Measurements from ENCODE around the gene NUDT3. TPM values are rescaled to one million over a fixed set of nuclear protein-coding genes. Genes with fewer than 3 reads are reported as not detected.

The NUDT3 gene
- polyA plus RNA-seq, 3 donors, result 9.3 to 33.3 (median 10.9) TPM

DNA sequence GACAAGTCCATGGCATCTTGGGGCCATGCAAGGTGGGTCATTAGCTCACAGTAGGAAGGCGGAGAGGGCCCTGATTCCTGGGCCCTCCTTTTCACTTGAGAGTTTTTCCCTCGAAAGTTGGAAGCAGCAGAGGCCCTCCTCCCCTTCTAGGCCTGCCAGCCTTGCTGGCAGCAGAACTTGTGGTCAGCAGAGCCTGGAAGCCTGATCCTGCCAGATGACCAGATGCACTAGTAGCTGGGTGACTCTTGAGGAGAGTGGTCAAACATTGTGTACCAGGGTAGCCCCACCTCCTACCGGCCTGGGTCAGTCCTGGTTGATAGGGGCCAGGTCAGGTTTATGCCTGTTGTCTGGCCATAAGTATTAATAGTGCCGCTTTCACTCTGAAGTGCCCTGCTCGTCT lies 159.6 kb downstream of the NUDT3 start:
- Mint-ChIP-seq H3K4me1 (peaks cover 28% of the 10 kb centered on the region), H3K27me3 (ENCODE audit: low read depth in 3 of 3) (peaks cover 1 to 5% (median 2%) of the 10 kb centered on the region in 3 donors), H3K27ac (peak overlapping the region in 2 of 7 donors; percentile 26 to 57), H3K4me3 (no peak overlapping the region), H3K9me3 (peaks cover 0 to 3% (median 0%) of the 10 kb centered on the region in 7 donors), H3K36me3 (peaks cover 0 to 2% of the 10 kb centered on the region in 2 donors)
- Histone ChIP-seq H3K9me3 (replicated peaks in 1 of 2; ENCODE audit: control insufficient read depth in 1 of 2, insufficient read depth in 1 of 2, low read length in 2 of 2) (no peaks in the 10 kb centered on the region), H2AFZ (ENCODE audit: insufficient read depth, low read depth, low read length, poor library complexity, severe bottlenecking) (no peak overlapping the region), H3K9ac (ENCODE audit: insufficient read depth, low read length, poor library complexity, severe bottlenecking) (no peak overlapping the region), H3K4me2 (replicated peaks; ENCODE audit: extremely low read depth, low read length, poor library complexity, severe bottlenecking) (no peak overlapping the region), H3K27ac (ENCODE audit: low read depth in 1 of 2, low read length in 2 of 2) (no peak overlapping the region), H3K4me3 (replicated peaks in 1 of 3; ENCODE audit: low read depth in 2 of 3, low read length in 3 of 3) (no peak overlapping the region), H3K36me3 (replicated peaks in 1 of 2; ENCODE audit: control insufficient read depth in 1 of 2, insufficient read depth in 2 of 2, low read length in 2 of 2) (no peaks in the 10 kb centered on the region), H3K4me1 (ENCODE audit: control insufficient read depth in 1 of 2, insufficient read depth in 2 of 2, low read length in 2 of 2) (peaks cover 18 to 33% of the 10 kb centered on the region in 2 donors), H4K20me1 (ENCODE audit: insufficient read depth, low read length) (peaks cover 2% of the 10 kb centered on the region), H3K79me2 (ENCODE audit: insufficient read depth, low read length) (peaks cover 4% of the 10 kb centered on the region), H3K27me3 (ENCODE audit: control insufficient read depth in 2 of 2, insufficient read depth in 2 of 2, low read length in 2 of 2) (no peaks in the 10 kb centered on the region)
- no peak for DNase-seq
- WGBS (ENCODE audit: insufficient coverage), result 89% methylated on average over 4 of the region's 5 CpGs
- intact Hi-C loops (cut with micrococcal nuclease), result no loop called here
- TF ChIP-seq CTCF (IDR thresholded peaks at IDR 0.05), result no peak

DNA sequence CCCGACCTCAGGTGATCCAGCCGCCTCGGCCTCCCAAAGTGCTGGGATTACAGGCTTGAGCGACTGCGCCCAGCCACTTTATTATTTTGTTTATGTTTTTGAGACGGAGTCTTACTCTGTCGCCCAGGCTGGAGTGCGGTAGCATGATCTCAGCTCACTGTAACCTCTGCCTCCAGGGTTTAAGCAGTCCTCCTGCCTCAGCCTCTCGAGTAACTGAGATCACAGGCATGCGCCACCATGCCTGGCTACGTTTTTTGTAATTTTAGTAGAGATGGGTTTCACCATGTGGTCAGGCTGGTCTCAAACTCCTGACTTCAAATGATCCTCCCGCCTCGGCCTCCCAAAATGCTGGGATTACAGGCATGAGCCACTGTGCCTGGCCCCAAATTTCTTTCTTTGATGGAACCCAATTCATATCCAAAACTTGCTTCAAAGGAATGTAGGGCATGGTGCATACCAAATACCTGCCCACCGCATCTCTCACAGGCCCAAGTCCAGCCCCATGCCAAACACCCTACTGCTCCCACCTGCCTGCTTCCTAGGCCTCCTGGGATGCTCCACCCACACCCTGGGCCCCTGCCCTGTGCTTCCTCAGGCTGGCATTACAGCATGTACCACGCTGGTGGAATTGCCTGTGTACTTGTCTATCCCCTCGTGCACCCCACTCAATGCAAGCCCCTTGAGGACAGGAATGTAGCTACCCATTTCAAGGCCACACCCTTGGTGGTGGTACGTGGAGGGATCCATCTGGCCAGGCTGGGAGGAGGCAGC lies 160.7 kb downstream of the NUDT3 start:
- H3K27ac Mint-ChIP-seq, result peak overlapping the region in 4 of 7 donors; percentile 18 to 65 (median 40)
- H3K9ac ChIP-seq (ENCODE audit: insufficient read depth, low read length, poor library complexity, severe bottlenecking), result no peak overlapping the region
- intact Hi-C loops (cut with micrococcal nuclease), result no loop called here
- peaks cover 30 to 41% of the 10 kb centered on the region in 2 donors for H3K4me1 ChIP-seq (ENCODE audit: control insufficient read depth in 1 of 2, insufficient read depth in 2 of 2, low read length in 2 of 2)
- H3K4me1 Mint-ChIP-seq, result peaks cover 40% of the 10 kb centered on the region
- H3K27ac ChIP-seq (ENCODE audit: low read depth in 1 of 2, low read length in 2 of 2), result no peak overlapping the region
- H3K4me3 ChIP-seq (replicated peaks in 1 of 3; ENCODE audit: low read depth in 2 of 3, low read length in 3 of 3), result no peak overlapping the region
- no peaks in the 10 kb centered on the region for H3K79me2 ChIP-seq (ENCODE audit: insufficient read depth, low read length)
- no peak overlapping the region for H2AFZ ChIP-seq (ENCODE audit: insufficient read depth, low read depth, low read length, poor library complexity, severe bottlenecking)
- H3K9me3 ChIP-seq (replicated peaks in 1 of 2; ENCODE audit: control insufficient read depth in 1 of 2, insufficient read depth in 1 of 2, low read length in 2 of 2), result no peaks in the 10 kb centered on the region
- DNase-seq, result no peak
- peaks cover 0 to 3% (median 0%) of the 10 kb centered on the region in 7 donors for H3K9me3 Mint-ChIP-seq
- no peaks in the 10 kb centered on the region for H3K27me3 ChIP-seq (ENCODE audit: control insufficient read depth in 2 of 2, insufficient read depth in 2 of 2, low read length in 2 of 2)
- WGBS (ENCODE audit: insufficient coverage), result 100% methylated on average over 16 of the region's 17 CpGs
- no peak overlapping the region for H3K4me2 ChIP-seq (replicated peaks; ENCODE audit: extremely low read depth, low read length, poor library complexity, severe bottlenecking)
- no peaks in the 10 kb centered on the region for H4K20me1 ChIP-seq (ENCODE audit: insufficient read depth, low read length)
- no peak overlapping the region for H3K4me3 Mint-ChIP-seq
- no peaks in the 10 kb centered on the region for H3K36me3 ChIP-seq (replicated peaks in 1 of 2; ENCODE audit: control insufficient read depth in 1 of 2, insufficient read depth in 2 of 2, low read length in 2 of 2)
- peaks cover 0 to 2% of the 10 kb centered on the region in 2 donors for H3K36me3 Mint-ChIP-seq
- peaks cover 1 to 5% (median 2%) of the 10 kb centered on the region in 3 donors for H3K27me3 Mint-ChIP-seq (ENCODE audit: low read depth in 3 of 3)
- TF ChIP-seq CTCF (IDR thresholded peaks at IDR 0.05), result no peak
